Measurements from ENCODE around the gene ARHGAP35.

DNA sequence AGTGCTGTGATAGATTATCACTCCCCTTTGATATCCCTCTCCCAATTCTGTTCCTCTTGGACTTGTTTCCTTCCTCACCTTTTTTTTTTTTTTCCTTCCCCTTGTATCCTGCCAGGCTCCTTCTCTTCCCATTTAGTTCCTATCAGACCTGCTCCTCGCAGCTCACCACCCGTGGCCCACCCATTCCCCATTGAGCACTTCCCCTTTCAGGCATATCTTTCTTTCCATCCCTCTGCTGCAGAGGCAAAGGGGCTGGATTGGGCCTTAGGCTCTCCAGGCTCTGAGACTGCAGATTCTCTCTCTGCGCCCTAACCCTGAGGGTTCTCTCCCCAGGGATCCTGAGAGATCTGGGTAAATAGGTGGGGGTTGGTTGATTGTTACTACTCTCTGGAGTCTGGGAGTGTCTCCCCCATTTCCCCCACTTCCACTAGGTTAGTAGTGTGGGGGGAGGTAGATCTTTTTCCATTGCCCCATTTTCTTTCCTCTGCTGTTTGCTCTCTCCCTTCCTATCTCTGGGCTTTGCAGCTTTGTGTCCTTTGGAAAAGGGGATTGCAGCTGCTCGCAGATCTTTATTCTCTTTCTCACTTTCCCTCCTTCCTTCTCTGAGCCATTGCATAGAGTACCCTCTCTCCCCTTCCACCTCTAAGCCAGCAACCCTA, 2.3 kb downstream of the ARHGAP35 start:
- TF ChIP-seq, protein P1, sequence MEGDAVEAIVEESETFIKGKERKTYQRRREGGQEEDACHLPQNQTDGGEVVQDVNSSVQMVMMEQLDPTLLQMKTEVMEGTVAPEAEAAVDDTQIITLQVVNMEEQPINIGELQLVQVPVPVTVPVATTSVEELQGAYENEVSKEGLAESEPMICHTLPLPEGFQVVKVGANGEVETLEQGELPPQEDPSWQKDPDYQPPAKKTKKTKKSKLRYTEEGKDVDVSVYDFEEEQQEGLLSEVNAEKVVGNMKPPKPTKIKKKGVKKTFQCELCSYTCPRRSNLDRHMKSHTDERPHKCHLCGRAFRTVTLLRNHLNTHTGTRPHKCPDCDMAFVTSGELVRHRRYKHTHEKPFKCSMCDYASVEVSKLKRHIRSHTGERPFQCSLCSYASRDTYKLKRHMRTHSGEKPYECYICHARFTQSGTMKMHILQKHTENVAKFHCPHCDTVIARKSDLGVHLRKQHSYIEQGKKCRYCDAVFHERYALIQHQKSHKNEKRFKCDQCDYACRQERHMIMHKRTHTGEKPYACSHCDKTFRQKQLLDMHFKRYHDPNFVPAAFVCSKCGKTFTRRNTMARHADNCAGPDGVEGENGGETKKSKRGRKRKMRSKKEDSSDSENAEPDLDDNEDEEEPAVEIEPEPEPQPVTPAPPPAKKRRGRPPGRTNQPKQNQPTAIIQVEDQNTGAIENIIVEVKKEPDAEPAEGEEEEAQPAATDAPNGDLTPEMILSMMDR (IDR thresholded peaks at IDR 0.05): no peak
- no peak for TF ChIP-seq EP300 (IDR thresholded peaks at IDR 0.05)

Data from ovary (tissue), 3 donors.